ENCODE results near the gene ZBTB21.
A peak's percentile ranks its signal among the peaks of the same experiment; 100 is the strongest.
"Not testable (repeated sequence)": the region's sequence is repeated elsewhere in the genome, so short reads cannot be mapped to it uniquely, and the experiment has no call there.

The ZBTB21 gene

DNA sequence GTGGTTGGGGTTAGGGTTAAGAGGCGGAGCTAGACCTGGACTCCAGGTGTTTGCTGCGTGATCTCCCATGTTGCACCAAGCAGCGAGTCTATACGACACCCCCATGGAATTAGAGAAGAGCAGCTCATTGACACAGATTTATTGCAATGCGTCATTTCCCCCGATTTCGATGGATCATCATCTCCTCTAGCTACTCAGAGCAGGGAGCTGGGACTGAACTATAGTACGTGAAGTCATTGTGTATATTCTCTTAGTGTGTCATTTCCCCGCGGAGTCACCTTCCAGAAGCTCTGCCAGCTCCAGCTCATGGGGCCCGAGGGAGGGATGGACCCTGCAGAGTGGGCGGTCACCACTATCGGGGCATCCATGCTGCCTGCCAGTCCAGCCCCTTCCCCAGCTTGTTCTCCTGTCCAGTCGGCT, 48.9 kb downstream of the ZBTB21 start:
- no peaks in the 10 kb centered on the region for H3K27me3 ChIP-seq (ENCODE audit: insufficient read depth, low read length)
- no peak overlapping the region for H3K9ac ChIP-seq (ENCODE audit: low read depth, low read length)
- H3K27ac ChIP-seq (ENCODE audit: low read length), result no peak overlapping the region
- H3K4me1 ChIP-seq (ENCODE audit: insufficient read depth, low read length), result no peaks in the 10 kb centered on the region
- no peaks in the 10 kb centered on the region for H3K9me3 ChIP-seq (ENCODE audit: insufficient read depth, low read depth, low read length)
- no peak overlapping the region for H3K4me3 ChIP-seq (ENCODE audit: low read length)
- no peaks in the 10 kb centered on the region for H3K36me3 ChIP-seq (ENCODE audit: insufficient read depth, low read depth, low read length)

DNA sequence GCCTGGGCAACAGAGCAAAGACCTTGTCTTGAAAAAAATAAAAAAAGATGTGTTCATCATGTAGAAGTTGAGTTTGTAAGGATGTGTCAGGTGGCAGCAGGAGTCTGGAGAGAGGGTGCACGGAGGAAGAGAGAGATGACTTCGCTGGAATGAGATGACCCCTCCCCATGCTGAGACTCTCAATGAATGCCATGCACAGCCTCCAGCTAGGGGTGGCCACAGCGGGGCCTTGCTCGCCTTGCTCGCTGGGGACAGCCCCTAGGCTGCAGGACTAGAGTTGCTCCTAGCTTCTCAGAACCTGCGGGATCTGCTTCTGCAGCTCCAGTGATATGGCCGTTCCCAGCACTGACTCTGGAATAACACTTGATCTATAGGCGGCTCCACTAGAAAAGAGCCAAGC, 49.8 kb downstream of the ZBTB21 start:
- H3K4me1 ChIP-seq (ENCODE audit: insufficient read depth, low read length), result no peaks in the 10 kb centered on the region
- H3K9ac ChIP-seq (ENCODE audit: low read depth, low read length), result no peak overlapping the region
- H3K9me3 ChIP-seq (ENCODE audit: insufficient read depth, low read depth, low read length), result no peaks in the 10 kb centered on the region
- no peak overlapping the region for H3K27ac ChIP-seq (ENCODE audit: low read length)
- H3K27me3 ChIP-seq (ENCODE audit: insufficient read depth, low read length), result no peaks in the 10 kb centered on the region
- no peaks in the 10 kb centered on the region for H3K36me3 ChIP-seq (ENCODE audit: insufficient read depth, low read depth, low read length)
- no peak overlapping the region for H3K4me3 ChIP-seq (ENCODE audit: low read length)

DNA sequence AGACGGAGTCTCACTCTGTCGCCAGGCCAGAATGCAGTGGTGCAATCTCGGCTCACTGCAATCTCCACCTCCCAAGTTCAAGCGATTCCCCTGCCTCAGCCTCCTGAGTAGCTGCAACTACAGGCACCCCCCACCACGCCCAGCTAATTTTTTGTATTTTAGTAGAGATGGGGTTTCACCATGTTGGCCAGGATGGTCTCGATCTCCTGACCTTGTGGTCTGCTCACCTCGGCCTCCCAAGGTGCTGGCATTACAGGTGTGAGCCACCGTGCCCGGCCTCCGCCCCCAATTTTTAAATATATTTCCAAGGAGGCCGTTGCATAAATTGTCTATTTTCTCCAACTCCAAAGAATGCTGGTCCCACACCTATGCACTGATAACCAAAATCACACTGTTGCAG, 50.5 kb downstream of the ZBTB21 start:
- H3K4me3 ChIP-seq (ENCODE audit: low read length); H3K27me3 ChIP-seq (ENCODE audit: insufficient read depth, low read length); H3K4me1 ChIP-seq (ENCODE audit: insufficient read depth, low read length); H3K36me3 ChIP-seq (ENCODE audit: insufficient read depth, low read depth, low read length); H3K9ac ChIP-seq (ENCODE audit: low read depth, low read length); H3K9me3 ChIP-seq (ENCODE audit: insufficient read depth, low read depth, low read length); H3K27ac ChIP-seq (ENCODE audit: low read length): not testable (repeated sequence)

DNA sequence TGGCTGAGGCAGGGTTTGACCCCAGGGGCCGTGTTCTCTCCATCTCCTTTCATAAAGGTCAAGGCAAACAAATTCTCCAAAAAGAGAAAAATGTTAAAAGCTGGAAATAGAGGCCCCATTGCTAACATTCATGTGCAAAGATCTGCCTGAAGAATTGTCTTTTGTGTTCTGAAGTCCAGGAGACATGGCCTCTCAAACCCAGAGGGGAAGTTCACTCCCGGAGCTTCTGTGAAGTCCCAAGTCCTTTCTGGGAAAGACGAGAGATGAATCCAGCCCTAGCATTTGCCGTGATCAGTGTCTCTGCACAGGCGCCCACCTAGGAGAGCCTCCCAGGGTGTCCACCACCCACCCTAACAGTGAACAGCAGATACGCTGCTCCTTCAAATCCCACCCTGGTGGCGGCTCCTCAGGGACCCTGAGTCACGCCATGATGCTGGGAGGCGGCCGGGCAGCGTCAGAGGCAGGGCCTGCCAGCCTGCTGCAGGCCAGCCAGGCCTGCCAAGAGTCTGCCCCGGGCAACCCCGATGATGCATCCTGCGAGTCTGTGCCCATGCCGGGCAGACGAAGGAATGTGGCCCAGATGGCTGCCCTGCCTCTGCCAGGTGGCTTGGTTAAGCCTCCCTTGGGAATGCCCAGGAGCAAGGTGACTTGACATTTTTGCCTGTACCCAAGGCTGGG, 51.1 kb downstream of the ZBTB21 start:
- H3K27me3 ChIP-seq (ENCODE audit: insufficient read depth, low read length), result no peaks in the 10 kb centered on the region
- no peak overlapping the region for H3K27ac ChIP-seq (ENCODE audit: low read length)
- H3K4me3 ChIP-seq (ENCODE audit: low read length), result no peak overlapping the region
- no peaks in the 10 kb centered on the region for H3K36me3 ChIP-seq (ENCODE audit: insufficient read depth, low read depth, low read length)
- H3K9me3 ChIP-seq (ENCODE audit: insufficient read depth, low read depth, low read length), result no peaks in the 10 kb centered on the region
- H3K4me1 ChIP-seq (ENCODE audit: insufficient read depth, low read length), result no peaks in the 10 kb centered on the region
- no peak overlapping the region for H3K9ac ChIP-seq (ENCODE audit: low read depth, low read length)

DNA sequence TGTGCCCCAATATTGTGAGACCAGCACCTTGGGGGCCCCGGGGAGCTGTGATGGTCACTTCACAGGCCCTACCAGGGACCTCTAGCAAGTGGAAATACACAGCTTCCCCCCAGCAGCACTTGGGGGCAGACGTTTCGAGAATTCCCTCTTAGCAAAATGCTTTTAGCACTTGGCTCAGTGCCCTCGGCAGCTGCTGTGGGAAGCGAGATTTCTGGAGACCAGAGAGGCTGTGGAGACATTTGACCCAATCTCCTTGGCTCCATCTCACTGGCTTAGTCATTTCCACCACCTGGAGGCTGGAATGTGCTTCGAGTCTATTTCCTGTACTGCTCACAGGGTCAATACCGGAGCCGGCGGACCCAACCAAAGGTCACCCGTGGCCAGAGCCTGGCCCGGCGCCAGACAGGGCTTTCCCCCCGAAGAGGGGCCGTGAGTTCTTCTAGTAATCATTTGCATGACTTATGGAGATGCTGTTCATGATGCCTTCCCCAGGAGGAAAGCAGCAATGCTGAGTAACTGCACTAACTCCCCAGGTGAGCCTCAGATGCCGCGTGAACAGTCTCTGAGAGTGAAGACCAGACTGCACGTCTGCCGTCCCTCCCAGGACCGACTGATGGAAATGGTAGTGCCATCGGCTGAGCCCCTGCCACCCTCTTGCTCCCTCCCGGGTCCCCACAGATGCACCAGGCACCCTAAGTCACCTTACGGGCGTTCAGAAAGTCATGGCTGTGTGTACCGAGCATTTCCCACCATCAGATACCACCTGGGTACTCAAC, 52.0 kb downstream of the ZBTB21 start:
- Histone ChIP-seq H3K27me3 (ENCODE audit: insufficient read depth, low read length) (peaks cover 2% of the 10 kb centered on the region; the same call in 1 of the 2 replicates), H3K4me3 (ENCODE audit: low read length) (no peak overlapping the region), H3K4me1 (ENCODE audit: insufficient read depth, low read length) (no peaks in the 10 kb centered on the region), H3K36me3 (ENCODE audit: insufficient read depth, low read depth, low read length) (no peaks in the 10 kb centered on the region), H3K9me3 (ENCODE audit: insufficient read depth, low read depth, low read length) (no peaks in the 10 kb centered on the region), H3K27ac (ENCODE audit: low read length) (no peak overlapping the region), H3K9ac (ENCODE audit: low read depth, low read length) (no peak overlapping the region)

DNA sequence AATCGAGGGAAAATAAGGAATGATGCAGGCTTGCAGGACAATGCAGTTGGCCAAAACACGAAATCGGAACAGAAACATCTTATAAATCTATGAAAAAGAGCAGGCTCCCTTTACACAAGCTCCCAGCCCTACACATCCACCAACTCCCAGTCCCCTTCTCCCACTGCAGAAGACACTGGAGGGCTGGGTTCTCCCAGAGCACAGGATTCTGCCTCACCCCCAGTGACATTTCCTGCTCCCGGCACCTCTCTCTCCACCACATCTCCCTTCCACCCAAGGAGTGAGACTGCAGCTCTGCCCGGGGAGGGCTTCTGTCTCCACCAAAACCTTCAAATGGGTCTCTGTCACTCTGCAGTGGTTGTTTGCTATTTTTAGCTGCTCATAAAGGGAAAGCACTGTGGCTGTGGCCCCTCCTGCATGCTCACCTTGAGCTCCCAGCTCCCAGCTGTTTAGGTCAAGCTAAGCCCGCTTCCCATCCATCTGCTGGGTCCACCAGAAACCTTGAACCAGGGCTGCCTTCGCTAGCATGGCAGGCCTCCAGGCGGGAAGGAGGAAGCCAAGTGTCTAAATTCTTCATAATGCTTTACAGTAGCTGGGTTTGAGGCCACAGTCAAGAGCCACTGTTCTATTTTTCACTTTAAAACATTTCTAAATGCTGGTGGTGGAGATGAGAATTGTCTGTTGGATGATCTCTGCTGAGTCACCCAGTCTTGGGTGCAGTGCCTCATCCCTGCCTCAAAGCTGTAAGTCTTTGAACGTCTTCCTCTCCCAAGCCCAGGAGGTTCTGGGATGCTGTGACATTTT, 53.0 kb downstream of the ZBTB21 start:
- Histone ChIP-seq H3K4me3 (ENCODE audit: low read length) (no peak overlapping the region), H3K4me1 (ENCODE audit: insufficient read depth, low read length) (peaks cover under 1% of the 10 kb centered on the region; the same call in 1 of the 2 replicates), H3K36me3 (ENCODE audit: insufficient read depth, low read depth, low read length) (no peaks in the 10 kb centered on the region), H3K27ac (ENCODE audit: low read length) (no peak overlapping the region), H3K9ac (ENCODE audit: low read depth, low read length) (no peak overlapping the region), H3K27me3 (ENCODE audit: insufficient read depth, low read length) (peaks cover 12% of the 10 kb centered on the region), H3K9me3 (ENCODE audit: insufficient read depth, low read depth, low read length) (no peaks in the 10 kb centered on the region)

DNA sequence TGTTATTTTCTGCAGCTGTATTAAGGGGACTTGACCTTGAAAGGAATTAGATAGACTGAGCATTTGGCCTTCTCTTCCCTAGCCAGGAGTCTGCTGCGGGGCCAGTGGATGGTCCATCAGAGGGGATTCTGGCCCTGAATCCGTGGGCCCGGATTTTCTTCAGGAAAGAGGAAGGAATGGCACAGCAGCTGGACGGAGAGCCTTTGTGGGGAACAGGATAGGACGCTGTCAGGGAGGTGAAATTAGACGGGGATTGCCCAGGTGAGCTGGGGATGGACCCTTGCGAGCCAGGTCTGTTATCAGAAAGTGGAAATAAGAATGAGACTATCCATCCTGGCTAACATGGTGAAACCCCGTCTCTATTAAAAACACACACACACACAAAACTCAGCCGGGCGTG, 54.6 kb downstream of the ZBTB21 start:
- Histone ChIP-seq H3K9me3 (ENCODE audit: insufficient read depth, low read depth, low read length) (no peaks in the 10 kb centered on the region), H3K27me3 (ENCODE audit: insufficient read depth, low read length) (peaks cover 20% of the 10 kb centered on the region), H3K4me1 (ENCODE audit: insufficient read depth, low read length) (peaks cover 14% of the 10 kb centered on the region; the same call in 1 of the 2 replicates), H3K4me3 (ENCODE audit: low read length) (no peak overlapping the region), H3K36me3 (ENCODE audit: insufficient read depth, low read depth, low read length) (no peaks in the 10 kb centered on the region), H3K27ac (ENCODE audit: low read length) (no peak overlapping the region), H3K9ac (ENCODE audit: low read depth, low read length) (no peak overlapping the region)

DNA sequence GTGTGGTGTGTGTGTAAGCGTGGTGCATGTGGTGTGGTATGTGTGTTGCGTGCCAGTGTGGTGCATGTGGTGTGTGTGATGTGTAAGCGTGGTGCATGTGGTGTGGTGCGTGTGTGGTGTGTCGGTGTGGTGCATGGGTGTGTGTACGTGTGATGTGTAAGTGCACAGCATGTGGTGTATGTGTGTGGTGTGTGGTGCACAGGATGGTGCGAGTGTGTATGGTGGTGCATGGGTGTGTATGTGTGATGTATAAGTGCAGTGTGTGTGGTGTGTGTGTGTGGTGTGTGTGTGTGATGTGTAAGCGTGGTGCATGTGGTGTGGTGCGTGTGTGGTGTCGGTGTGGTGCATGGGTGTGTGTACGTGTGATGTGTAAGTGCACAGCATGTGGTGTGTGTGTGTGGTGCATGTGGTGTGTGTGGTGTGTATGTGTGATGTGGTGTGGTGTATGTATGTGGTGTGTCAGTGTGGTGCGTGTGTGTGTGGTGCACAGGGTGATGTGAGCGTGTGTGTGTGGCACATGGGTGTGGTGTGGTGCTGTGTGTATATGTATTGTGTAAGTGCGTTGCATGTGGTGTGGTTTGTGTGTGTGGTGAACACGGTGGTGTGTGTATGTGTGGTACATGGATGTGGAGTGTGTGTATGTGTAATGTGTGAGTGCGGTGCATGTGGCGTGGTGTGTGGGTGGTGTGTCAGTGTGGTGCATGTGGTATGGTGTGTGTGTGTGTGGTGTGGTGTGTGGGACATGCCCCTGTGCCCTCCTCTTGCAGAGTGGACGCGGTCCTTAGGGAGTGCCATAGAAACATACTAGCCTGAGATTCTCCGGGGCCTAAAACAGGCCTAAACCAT, 55.3 kb downstream of the ZBTB21 start:
- Histone ChIP-seq H3K36me3 (ENCODE audit: insufficient read depth, low read depth, low read length) (no peaks in the 10 kb centered on the region), H3K27me3 (ENCODE audit: insufficient read depth, low read length) (peaks cover 20% of the 10 kb centered on the region), H3K4me3 (ENCODE audit: low read length) (no peak overlapping the region; the same call in 1 of the 2 replicates), H3K27ac (ENCODE audit: low read length) (no peak overlapping the region), H3K9me3 (ENCODE audit: insufficient read depth, low read depth, low read length) (no peaks in the 10 kb centered on the region), H3K4me1 (ENCODE audit: insufficient read depth, low read length) (peaks cover 17% of the 10 kb centered on the region; the same call in 1 of the 2 replicates), H3K9ac (ENCODE audit: low read depth, low read length) (no peak overlapping the region)

DNA sequence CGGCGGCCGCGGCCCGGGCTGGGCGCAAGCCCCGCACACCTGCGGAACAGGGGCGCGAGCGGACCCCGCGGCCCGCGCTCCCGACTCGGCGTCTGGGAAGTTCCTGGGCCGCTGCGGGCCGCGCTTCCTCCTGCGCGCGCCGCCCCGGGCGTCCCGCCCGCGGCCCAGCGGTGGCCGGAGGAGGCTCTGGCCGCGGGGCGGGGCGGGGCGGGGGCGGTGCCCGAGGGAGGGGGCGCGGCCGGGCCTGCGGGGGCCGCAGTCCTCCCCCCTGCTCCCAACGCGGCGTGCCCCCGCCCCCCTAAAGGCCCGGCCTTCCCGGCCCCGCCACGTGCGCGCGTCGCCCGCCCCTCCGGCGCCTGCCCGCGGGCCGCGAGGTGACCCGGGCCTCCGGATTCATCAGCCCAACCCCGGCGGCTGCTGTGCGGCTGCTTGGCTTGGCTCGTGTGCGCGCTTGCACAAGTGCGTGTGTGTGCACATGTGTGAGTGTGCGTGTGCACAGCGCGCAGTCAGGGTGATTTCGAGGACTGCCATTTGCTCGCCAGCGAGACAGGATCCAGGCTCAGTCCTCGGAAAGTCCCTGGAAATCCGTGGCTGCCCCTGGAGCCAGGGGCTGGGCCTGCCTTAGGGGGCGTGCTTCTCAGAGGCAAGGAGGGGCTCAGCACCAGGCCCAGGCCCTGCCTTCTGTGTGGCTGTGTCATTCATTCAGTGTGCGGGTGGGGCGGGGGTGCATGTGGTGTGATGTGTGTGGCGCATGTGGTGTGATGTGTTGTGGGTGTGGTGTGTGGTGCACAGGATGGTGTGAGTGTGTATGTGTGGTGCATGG, 56.1 kb downstream of the ZBTB21 start, which contains the start of gene C2CD2:
Gene C2CD2 (minus strand): TSS at position 188 of the 823 bp plus-strand sequence. CDS start 370 bp downstream, outside the sequence.
- Histone ChIP-seq H3K36me3 (ENCODE audit: insufficient read depth, low read depth, low read length) (no peaks in the 10 kb centered on the region), H3K4me1 (ENCODE audit: insufficient read depth, low read length) (peaks cover 17% of the 10 kb centered on the region; the same call in 1 of the 2 replicates), H3K9me3 (ENCODE audit: insufficient read depth, low read depth, low read length) (no peaks in the 10 kb centered on the region), H3K9ac (ENCODE audit: low read depth, low read length) (peak within 1 kb of the TSS; percentile 54; the same call in 1 of the 2 replicates), H3K4me3 (ENCODE audit: low read length) (peak within 1 kb of the TSS; percentile 65), H3K27me3 (ENCODE audit: insufficient read depth, low read length) (peaks cover 20% of the 10 kb centered on the region), H3K27ac (ENCODE audit: low read length) (no peak within 1 kb of the TSS)

DNA sequence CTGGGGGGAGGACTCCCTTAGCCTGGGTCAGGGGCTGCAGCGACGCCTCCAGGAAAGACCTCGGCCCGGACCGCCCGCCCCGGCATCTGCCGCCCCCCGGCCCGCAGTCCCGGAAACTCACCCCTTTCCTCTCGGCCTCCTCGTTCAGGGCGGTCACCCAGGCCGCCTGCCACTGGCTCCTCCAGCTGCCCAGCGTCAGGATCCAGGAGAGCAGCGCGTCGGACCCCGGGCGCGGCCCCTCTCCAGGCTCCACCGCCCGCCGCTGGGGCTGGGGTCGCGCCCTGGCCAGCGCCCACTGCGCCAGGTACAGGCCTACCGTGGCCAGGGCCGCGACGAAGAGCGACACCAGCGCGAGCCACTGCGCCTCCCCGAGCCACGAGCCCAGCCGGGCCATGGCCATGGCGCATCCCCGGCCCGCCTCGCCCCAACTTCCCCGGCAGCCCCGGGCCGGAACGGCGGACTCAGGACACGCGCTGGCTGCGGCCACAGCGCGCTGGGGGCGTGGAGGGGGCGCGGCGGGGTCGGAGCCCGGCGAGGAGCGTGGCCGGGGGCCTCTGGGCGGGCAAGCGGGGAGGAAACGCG, 56.8 kb downstream of the ZBTB21 start:
- H3K27me3 ChIP-seq (ENCODE audit: insufficient read depth, low read length), result peaks cover 20% of the 10 kb centered on the region
- H3K9ac ChIP-seq (ENCODE audit: low read depth, low read length), result no peak overlapping the region; the same call in 1 of the 2 replicates
- peaks cover 17% of the 10 kb centered on the region; the same call in 1 of the 2 replicates for H3K4me1 ChIP-seq (ENCODE audit: insufficient read depth, low read length)
- no peak overlapping the region for H3K27ac ChIP-seq (ENCODE audit: low read length)
- H3K9me3 ChIP-seq (ENCODE audit: insufficient read depth, low read depth, low read length), result no peaks in the 10 kb centered on the region
- peak overlapping the region; percentile 65 for H3K4me3 ChIP-seq (ENCODE audit: low read length)
- H3K36me3 ChIP-seq (ENCODE audit: insufficient read depth, low read depth, low read length), result no peaks in the 10 kb centered on the region

Data from iPS-20b (cell line).